HG02642 (cell line): ENCODE results near the gene RASGRP1.
A peak's percentile ranks its signal among the peaks of the same experiment; 100 is the strongest.

Source experiments
- ATAC-seq: cut with Tn5 transposase; IDR thresholded peaks from one replicate; pipeline ENCODE4 v1.9.1; 2021; ENCODE audit warnings: mild to moderate bottlenecking; ENCODE audit not compliant: unreplicated experiment, poor library complexity

Gene RASGRP1

GRCh38 chr15:38470816-38471215 is 93.8 kb downstream of the RASGRP1 start:
- no peak for ATAC-seq

DNA sequence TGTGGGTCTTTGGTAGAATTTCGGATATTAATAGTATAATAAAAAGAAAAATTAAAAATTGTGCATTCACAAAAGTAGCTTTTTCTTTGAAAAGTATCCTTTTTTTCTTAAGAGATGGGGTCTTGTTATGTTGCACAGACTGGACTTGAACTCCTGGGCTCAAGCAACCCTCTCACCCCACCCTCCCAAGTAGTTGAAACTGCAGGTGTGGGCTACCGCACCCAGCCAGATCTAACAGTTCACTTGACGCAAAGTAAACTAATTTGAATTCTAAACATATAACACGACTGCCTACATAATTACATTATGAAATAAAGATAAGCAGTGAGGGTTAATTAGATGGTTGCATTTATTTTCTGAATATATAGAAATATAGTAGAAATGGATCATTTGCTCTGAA is 99.9 kb downstream of the RASGRP1 start:
- no peak for ATAC-seq

DNA sequence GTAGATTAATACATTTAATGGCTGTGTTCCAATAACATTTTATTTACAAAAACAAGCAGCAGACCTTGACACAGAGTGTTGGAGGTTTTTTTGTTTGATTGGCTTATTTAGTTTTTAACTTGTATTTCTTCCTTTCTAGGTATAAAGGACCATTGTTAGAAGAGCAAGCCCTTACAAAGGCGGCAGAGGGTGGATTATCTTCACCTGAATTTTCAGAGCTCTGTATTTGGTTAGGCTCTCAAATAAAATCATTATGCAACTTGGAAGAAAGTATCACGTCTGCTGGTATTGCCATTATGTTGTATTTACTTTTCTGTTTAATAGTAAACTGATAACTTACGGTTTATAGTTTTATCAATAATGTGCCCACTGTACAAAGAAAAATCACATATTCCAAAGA is 100.7 kb downstream of the RASGRP1 start:
- no peak for ATAC-seq

GRCh38 chr15:38461066-38461833 is 103.4 kb downstream of the RASGRP1 start:
- ATAC-seq: peak; percentile 76

GRCh38 chr15:38460543-38460942 is 104.1 kb downstream of the RASGRP1 start:
- no peak for ATAC-seq

GRCh38 chr15:38459480-38459879 is 105.1 kb downstream of the RASGRP1 start:
- ATAC-seq: no peak

DNA sequence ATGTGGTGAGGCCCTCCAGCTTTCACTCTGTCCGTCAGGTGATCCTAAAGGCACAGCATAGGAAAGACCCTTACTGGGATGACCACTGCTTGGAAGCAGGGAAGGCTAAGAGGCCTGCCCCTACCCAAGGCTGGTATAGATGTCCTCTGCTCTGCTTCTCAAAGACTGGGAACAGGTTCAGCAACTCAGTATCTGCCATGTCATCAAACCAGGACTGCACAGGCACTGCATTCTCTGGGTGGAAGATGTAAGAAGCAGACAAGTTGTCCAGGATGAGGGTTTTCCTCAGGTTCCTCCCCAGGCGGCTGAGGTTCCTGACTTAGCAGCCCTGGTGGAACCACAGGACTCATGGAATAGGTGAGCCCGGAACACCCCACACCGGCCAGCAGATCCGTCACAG is 106.0 kb downstream of the RASGRP1 start:
- no peak for ATAC-seq

GRCh38 chr15:38455092-38455491 is 109.5 kb downstream of the RASGRP1 start:
- ATAC-seq: no peak

DNA sequence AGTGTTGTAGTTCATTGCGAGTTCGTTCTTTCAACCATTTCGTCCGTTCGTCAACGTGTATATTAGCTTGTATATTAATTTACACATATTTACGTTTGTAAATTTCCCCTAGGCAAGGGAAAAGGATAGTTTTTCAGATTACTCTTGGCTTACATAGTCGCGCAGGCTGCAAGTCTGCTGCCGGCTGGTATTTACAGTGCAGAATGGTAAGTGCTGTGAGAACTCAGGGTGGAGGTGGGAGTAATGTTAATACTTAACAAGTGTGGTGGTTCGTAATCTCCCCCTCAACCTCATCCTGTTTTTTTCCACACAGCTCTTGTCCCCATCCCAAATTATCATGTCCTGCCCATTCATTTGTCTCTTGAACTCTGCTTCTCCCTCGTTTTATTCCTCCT is 109.9 kb downstream of the RASGRP1 start:
- no peak for ATAC-seq

- ATAC-seq: peak; percentile 94
Observed at GRCh38 chr15:38453971-38454695, 110.5 kb downstream of the RASGRP1 start, which contains the start of gene FAM98B. Gene FAM98B, plus strand, starts transcription at chr15:38454127. Its CDS starts 35 bp downstream, at chr15:38454162.

- no peak for ATAC-seq
Observed at GRCh38 chr15:38441130-38441519, 123.5 kb downstream of the RASGRP1 start.

DNA sequence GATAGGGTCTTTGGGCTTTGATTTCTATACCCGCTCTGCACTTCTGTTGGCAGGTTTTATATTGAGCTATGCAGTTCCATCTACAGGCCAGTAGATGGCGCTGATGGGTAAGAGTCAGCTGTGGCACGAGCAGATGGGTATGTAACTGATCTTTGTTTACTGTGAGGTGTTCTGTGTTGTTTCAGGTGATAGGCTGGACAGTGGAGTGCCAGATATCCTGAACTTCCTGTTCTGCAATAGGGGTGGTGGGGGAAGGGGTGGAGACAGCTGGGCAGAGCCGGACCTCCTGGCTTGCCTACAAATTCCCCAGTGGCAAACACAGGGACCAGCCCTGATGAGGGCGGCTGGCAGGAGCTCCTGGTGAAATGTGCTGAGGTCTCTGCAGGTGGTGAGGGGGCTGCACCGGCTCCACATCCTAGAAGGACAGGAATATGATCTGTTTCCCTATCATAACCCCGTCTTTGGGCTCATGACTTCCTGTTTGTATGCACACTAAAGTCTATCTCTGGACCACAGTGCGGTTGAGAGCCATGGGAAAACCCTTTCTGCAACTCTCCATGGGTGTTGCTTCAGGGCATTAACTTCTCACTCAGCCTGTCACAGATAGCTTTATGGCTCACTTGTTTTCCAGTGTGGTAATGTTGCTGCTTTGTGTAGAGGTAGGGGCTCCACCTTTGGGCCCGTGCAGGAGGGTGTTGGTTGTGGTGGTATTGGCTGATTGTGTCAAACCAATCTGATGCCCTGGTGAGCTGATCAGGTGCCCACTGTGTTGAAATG is 124.1 kb downstream of the RASGRP1 start:
- peak; percentile 81 for ATAC-seq
